ENCODE data around the gene DNAJA2. TPM values are rescaled to one million over a fixed set of nuclear protein-coding genes. Genes with fewer than 3 reads are reported as not detected.
A peak's percentile ranks its signal among the peaks of the same experiment; 100 is the strongest.

Gene DNAJA2
- total RNA-seq, 2 experiments from 2014 or later, result 52.8 to 54.5 TPM

DNA sequence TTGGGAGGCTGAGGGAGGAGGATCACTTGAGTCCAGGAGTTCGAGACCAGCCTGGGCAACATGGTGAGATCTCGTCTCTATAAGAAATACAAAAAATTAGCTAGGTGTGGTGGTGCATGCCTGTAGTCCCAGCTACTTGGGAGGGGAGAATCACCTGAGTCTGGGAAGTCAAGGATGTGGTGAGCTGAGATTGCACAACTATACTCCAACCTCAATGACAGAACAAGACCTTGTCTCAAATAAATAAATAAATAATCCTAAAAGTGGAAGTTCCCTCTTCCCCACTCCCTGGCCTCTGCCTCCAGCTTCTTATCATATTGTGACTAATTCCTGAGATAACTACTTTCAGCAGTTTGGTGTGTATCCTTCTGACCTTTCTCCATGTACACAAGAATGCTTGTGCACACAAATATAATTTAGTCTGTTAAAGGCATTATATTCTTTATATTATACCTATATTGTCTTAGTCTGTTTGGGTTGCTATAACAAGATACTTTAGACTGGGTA lies 23.5 kb upstream of the DNAJA2 start:
- ChIA-PET CTCF (no interaction called here), POLR2A (interaction anchor here (0.7 kb wide), 1 partner anchor 384 kb away, joined by 3 read pairs; no protein-coding TSS in a partner anchor)
- Mint-ChIP-seq H3K27ac (no peak overlapping the region), H3K4me1 (peaks cover 7% of the 10 kb centered on the region), H3K36me3 (ENCODE audit: low read depth) (no peaks in the 10 kb centered on the region), H3K27me3 (no peaks in the 10 kb centered on the region), H3K4me3 (no peak overlapping the region), H3K9me3 (peaks cover 5% of the 10 kb centered on the region)
- no peak for DNase-seq

DNA sequence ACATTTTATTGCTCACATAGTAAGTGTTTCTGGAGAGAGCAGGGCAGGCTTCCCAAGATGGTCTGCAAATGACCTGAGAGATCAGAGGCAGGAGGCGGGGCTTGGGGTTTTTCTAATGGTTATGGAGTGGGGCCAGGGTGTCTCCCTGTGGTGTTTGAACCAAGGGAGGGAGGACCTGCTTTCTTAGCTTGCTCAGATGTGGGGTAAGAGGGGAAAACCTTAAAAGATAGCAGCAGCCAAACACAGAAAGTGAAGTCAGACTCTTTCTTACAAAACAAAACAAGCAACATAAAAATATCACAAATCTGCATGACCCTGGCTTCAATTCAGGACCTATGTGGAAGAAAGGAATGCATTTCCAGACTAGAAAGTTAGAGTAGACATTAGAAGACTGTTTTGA lies 22.9 kb upstream of the DNAJA2 start:
- peaks cover 6% of the 10 kb centered on the region for H3K9me3 Mint-ChIP-seq

DNA sequence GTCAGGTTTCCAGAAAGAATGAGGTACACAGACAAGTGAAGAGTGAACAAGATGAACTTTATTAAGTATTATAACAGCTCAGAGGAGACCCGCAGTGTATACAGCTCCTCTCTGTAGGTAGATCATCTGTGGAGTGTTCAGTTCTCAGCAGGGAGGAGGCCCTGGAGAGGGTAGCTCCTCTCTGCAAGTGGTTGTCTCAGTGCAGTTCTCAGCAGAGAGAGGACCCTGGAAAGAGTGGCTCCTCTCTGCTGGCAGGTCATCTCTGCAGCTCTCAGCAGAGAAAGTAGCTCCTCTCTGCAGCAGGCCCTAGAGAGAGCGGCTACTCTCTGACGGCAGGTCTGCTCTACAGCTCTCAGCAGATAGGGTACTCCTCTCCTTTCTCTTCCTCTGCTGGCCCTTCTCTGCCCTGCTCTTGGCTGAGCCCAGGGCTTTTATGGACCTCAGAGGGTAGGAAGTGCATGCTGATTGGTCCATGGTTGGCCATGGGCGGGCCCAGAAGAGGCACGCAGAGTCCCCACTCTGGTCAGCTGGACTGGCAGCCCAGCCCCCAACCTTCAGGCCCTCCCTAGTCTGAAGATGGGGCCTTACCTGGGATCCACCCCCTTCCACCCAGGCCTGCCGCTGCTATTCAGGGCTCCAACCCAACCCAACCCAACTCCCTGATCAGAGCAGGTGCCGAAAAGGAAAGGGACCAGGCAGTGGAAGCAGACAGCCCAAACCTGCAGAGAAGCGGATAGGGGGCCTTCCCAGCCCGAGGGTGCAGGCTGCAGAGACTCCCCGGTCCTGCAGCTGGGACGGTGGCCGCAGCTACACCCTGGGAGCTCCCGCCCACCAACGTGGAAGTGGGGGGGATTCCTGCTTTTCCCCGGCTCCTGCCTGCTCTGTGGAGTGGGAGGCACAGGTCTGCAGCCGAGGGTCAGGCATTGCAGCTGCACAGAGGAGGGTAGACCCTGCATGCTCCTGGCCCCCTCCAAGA lies 18.5 kb upstream of the DNAJA2 start:
- Mint-ChIP-seq H3K36me3 (ENCODE audit: low read depth) (no peaks in the 10 kb centered on the region), H3K27ac (no peak overlapping the region), H3K4me1 (peaks cover 7% of the 10 kb centered on the region), H3K27me3 (no peaks in the 10 kb centered on the region), H3K4me3 (no peak overlapping the region), H3K9me3 (peaks cover 7% of the 10 kb centered on the region)
- ChIA-PET POLR2A (no interaction called here), CTCF (interaction anchor here (1.1 kb wide), 2 partner anchors 45 to 144 kb away, joined by 3 read pairs; no protein-coding TSS in a partner anchor)
- DNase-seq, result no peak

More for the DNA sequence above, 22.9 kb upstream of the DNAJA2 start:
- CTCF ChIA-PET, result no interaction called here
- peaks cover 7% of the 10 kb centered on the region for H3K4me1 Mint-ChIP-seq
- POLR2A ChIA-PET, result no interaction called here
- H3K36me3 Mint-ChIP-seq (ENCODE audit: low read depth), result no peaks in the 10 kb centered on the region
- H3K27ac Mint-ChIP-seq, result no peak overlapping the region
- H3K27me3 Mint-ChIP-seq, result no peaks in the 10 kb centered on the region
- no peak overlapping the region for H3K4me3 Mint-ChIP-seq
- no peak for DNase-seq

- no peak overlapping the region for H3K27ac Mint-ChIP-seq
- H3K9me3 Mint-ChIP-seq, result peaks cover 4% of the 10 kb centered on the region
- no peaks in the 10 kb centered on the region for H3K4me1 Mint-ChIP-seq
- no peak for DNase-seq
- POLR2A ChIA-PET, result interaction anchor here (0.7 kb wide), 1 partner anchor 59 kb away, joined by 4 read pairs; no protein-coding TSS in a partner anchor
- CTCF ChIA-PET, result interaction anchor here (0.8 kb wide), 1 partner anchor 51 kb away, joined by 4 read pairs; no protein-coding TSS in a partner anchor
- H3K27me3 Mint-ChIP-seq, result no peaks in the 10 kb centered on the region
- H3K36me3 Mint-ChIP-seq (ENCODE audit: low read depth), result no peaks in the 10 kb centered on the region
- no peak overlapping the region for H3K4me3 Mint-ChIP-seq
These were observed 13.4 kb upstream of the DNAJA2 start for GRCh38 chr16:46986896-46987295.

DNA sequence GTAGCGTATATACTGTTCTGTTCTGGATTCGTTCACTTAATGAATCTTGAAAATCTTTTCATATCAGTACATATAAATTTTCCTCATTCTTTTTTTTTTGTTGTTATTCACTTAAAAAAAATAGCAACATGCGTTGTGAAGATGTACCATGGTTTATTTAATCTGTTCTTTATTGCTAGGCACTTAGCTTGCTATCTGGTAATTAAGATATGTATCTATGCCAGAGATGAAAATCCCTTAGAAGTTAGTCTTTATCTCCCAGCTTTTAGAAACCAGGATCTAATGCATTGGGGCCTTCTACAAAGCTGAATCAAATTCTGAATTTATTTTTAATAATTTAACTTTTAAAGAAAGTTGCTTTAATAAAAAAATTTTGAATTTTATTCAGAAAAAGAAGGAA lies 13.0 kb upstream of the DNAJA2 start:
- Mint-ChIP-seq H3K4me1 (no peaks in the 10 kb centered on the region), H3K27me3 (no peaks in the 10 kb centered on the region), H3K27ac (no peak overlapping the region), H3K4me3 (no peak overlapping the region), H3K9me3 (peaks cover 2% of the 10 kb centered on the region), H3K36me3 (ENCODE audit: low read depth) (no peaks in the 10 kb centered on the region)
- ChIA-PET CTCF (interaction anchor here (0.8 kb wide), 1 partner anchor 52 kb away, joined by 4 read pairs; no protein-coding TSS in a partner anchor), POLR2A (interaction anchor here (0.7 kb wide), 1 partner anchor 59 kb away, joined by 4 read pairs; no protein-coding TSS in a partner anchor)
- no peak for DNase-seq

DNA sequence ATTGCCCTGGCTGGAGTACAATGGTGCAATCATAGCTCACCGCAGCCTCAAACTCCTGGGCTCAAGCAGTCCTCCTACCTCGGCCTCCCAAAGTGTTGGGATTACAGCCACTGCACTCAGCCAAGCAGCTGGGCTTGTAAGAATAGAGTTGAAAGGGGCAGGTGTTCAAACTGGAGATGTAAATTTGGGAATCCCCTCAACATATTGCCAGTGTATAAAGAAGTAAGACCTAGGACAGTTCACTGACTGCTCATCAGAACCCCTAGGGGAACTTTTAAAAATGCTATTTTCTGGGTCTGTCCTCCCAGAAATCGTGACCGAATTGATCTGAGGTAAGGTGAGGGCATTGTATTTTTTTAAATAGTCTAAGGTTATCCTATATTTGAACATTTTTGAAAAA lies 8.9 kb upstream of the DNAJA2 start:
- ChIA-PET POLR2A (no interaction called here), CTCF (interaction anchor here (0.6 kb wide), 1 partner anchor 402 kb away, joined by 7 read pairs; no protein-coding TSS in a partner anchor)
- no peaks in the 10 kb centered on the region for H3K36me3 Mint-ChIP-seq (ENCODE audit: low read depth)
- H3K9me3 Mint-ChIP-seq, result no peaks in the 10 kb centered on the region
- H3K27me3 Mint-ChIP-seq, result no peaks in the 10 kb centered on the region
- H3K4me3 Mint-ChIP-seq, result no peak overlapping the region
- no peak for DNase-seq
- H3K4me1 Mint-ChIP-seq, result peaks cover 3% of the 10 kb centered on the region
- H3K27ac Mint-ChIP-seq, result no peak overlapping the region

GRCh38 chr16:46980926-46981325 lies 7.5 kb upstream of the DNAJA2 start:
- H3K4me1 Mint-ChIP-seq, result peaks cover 14% of the 10 kb centered on the region
- ChIA-PET CTCF (no interaction called here), POLR2A (no interaction called here)
- H3K27ac Mint-ChIP-seq, result no peak overlapping the region
- no peak overlapping the region for H3K4me3 Mint-ChIP-seq
- H3K27me3 Mint-ChIP-seq, result no peaks in the 10 kb centered on the region
- H3K36me3 Mint-ChIP-seq (ENCODE audit: low read depth), result no peaks in the 10 kb centered on the region
- no peak for DNase-seq
- no peaks in the 10 kb centered on the region for H3K9me3 Mint-ChIP-seq

- H3K36me3 Mint-ChIP-seq (ENCODE audit: low read depth), result peaks cover 10% of the 10 kb centered on the region
- H3K27ac Mint-ChIP-seq, result no peak overlapping the region
- peaks cover 39% of the 10 kb centered on the region for H3K4me1 Mint-ChIP-seq
- no peaks in the 10 kb centered on the region for H3K9me3 Mint-ChIP-seq
- DNase-seq, result no peak
- H3K4me3 Mint-ChIP-seq, result no peak overlapping the region
- ChIA-PET CTCF (interaction anchor here (0.8 kb wide), 1 partner anchor 167 kb away, joined by 3 read pairs; the partner anchor contains the start of gene NETO2), POLR2A (no interaction called here)
- H3K27me3 Mint-ChIP-seq, result no peaks in the 10 kb centered on the region
These were observed 3.1 kb upstream of the DNAJA2 start for GRCh38 chr16:46976550-46976949.

DNA sequence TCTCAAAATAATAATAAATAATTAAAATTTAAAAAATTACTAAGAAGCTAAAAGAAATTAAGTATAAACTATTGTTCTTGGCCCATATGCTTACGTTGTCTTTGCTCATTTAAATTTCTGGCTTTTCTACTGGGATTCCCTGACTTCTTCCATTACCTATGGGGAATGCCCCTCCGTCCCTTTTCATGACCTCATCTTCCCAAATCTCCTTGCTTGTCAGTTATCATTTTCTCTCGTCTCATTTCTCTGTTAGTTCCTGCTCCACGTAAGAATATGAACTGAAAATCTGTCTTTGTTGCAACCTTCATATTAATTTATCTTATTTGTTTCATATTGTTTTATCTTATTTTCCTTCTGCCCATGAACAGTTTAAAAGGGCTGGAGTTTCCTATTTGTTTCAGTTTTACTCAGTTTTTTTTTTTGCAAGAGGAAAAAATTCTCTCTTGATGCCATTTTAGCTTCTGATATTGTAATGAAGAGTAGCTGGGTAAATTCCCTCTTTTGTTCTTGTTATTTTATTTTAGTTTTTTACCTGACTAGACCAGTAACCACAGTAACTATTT lies 2.5 kb upstream of the DNAJA2 start:
- ChIA-PET POLR2A (no interaction called here), CTCF (interaction anchor here (0.8 to 2.2 kb wide), 3 partner anchors 43 to 168 kb away, joined by 3 to 6 read pairs (median 4); partner anchors contain the start of gene NETO2)
- peak overlapping the region; percentile 37 for H3K27ac Mint-ChIP-seq
- H3K27me3 Mint-ChIP-seq, result no peaks in the 10 kb centered on the region
- no peaks in the 10 kb centered on the region for H3K9me3 Mint-ChIP-seq
- H3K4me3 Mint-ChIP-seq, result no peak overlapping the region
- H3K4me1 Mint-ChIP-seq, result peaks cover 43% of the 10 kb centered on the region
- no peak for DNase-seq
- peaks cover 14% of the 10 kb centered on the region for H3K36me3 Mint-ChIP-seq (ENCODE audit: low read depth)

DNA sequence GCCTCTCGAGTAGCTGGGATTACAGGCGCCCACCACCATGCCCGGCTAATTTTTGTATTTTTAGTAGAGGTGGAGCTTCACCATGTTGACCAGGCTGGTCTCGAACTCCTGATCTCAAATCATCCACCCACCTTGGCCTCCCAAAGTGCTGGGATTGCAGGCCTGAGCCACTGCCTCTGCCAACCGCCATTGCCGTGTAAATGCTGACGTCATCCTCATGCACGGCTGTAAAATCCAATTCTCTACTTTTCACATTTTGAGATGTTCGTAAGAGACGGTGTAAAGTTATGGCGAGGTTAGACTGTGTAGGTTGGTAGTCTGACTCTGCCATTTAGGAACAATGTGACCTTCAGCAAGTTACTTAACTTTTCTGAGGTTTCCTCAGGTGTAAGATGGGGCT lies 1.7 kb upstream of the DNAJA2 start:
- ChIA-PET POLR2A (no interaction called here), CTCF (interaction anchor here (0.5 to 2.2 kb wide), 3 partner anchors 19 to 63 kb away, joined by 3 to 6 read pairs (median 4); no protein-coding TSS in a partner anchor)
- no peaks in the 10 kb centered on the region for H3K9me3 Mint-ChIP-seq
- no peak overlapping the region for H3K27ac Mint-ChIP-seq
- H3K4me1 Mint-ChIP-seq, result peaks cover 47% of the 10 kb centered on the region
- H3K36me3 Mint-ChIP-seq (ENCODE audit: low read depth), result peaks cover 18% of the 10 kb centered on the region
- DNase-seq, result no peak
- H3K27me3 Mint-ChIP-seq, result no peaks in the 10 kb centered on the region
- no peak overlapping the region for H3K4me3 Mint-ChIP-seq

DNA sequence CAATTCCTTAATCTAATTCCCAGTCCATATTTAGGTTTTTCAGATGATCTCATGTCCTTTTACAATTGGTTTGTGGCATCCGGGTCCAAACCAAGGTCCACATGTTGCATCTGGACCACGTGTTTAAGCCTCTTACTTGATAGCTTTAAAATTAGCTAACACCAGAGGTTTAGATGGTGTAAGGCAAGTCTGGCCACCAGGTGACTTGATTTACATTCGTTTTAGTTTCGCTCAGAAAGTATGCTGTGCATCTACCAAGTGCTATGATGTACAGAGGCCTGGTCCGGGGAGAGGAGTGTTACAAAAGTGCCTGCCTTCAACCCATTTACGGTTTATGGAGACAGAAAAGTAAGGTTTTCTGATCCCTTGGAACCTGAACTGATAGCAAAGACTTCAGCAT lies 878 bp upstream of the DNAJA2 start:
- CTCF ChIA-PET, result interaction anchor here (0.5 to 2.2 kb wide), 7 partner anchors 9 to 1191 kb away, joined by 3 to 6 read pairs (median 5); no protein-coding TSS in a partner anchor
- Mint-ChIP-seq H3K4me3 (peak overlapping the region; percentile 92), H3K27me3 (no peaks in the 10 kb centered on the region), H3K4me1 (peaks cover 49% of the 10 kb centered on the region), H3K9me3 (no peaks in the 10 kb centered on the region), H3K27ac (peak overlapping the region; percentile 100), H3K36me3 (ENCODE audit: low read depth) (peaks cover 22% of the 10 kb centered on the region)
- POLR2A ChIA-PET, result interaction anchor here (0.7 kb wide), 1 partner anchor 109 kb away, joined by 3 read pairs; no protein-coding TSS in a partner anchor
- peak; percentile 48 for DNase-seq

- H3K27me3 Mint-ChIP-seq, result no peaks in the 10 kb centered on the region
- H3K27ac Mint-ChIP-seq, result peak overlapping the region; percentile 100
- H3K4me1 Mint-ChIP-seq, result peaks cover 51% of the 10 kb centered on the region
- no peak for DNase-seq
- ChIA-PET POLR2A (interaction anchor here (0.7 kb wide), 1 partner anchor 108 kb away, joined by 3 read pairs; no protein-coding TSS in a partner anchor), CTCF (interaction anchor here (0.9 to 2.2 kb wide), 6 partner anchors 10 to 1191 kb away, joined by 4 to 6 read pairs (median 6); no protein-coding TSS in a partner anchor)
- H3K36me3 Mint-ChIP-seq (ENCODE audit: low read depth), result peaks cover 24% of the 10 kb centered on the region
- H3K4me3 Mint-ChIP-seq, result peak overlapping the region; percentile 92
- no peaks in the 10 kb centered on the region for H3K9me3 Mint-ChIP-seq
These were observed 486 bp upstream of the DNAJA2 start for GRCh38 chr16:46973996-46974324.

All from activated CD4-positive, alpha-beta T cell treated with anti-CD3 and anti-CD28 coated beads, Interleukin-2, amount 10 ng/mL, durations not matched to agents 7 days and 5 days (primary cell).